GM23338 (cell line): ENCODE measurements around the gene TAAR2. TPM values are rescaled to one million over a fixed set of nuclear protein-coding genes. Genes with fewer than 3 reads are reported as not detected.

Experiments used
- ATAC-seq: fragments of 200-7000 bp; cut with Tn5 transposase; 3 replicates; pipeline ENCODE4 v1.9.1; 2020
- DNase-seq: peaks from one replicate; pipeline ENCODE4 v3.0.0-alpha.2; 2015; ENCODE audit warnings: low spot score
- H2AFZ ChIP-seq: fragments of 200-600 bp; sonication (generic); 2 replicates; pipeline ENCODE4 v1.8.0; 2016; ENCODE audit warnings: antibody characterized with exemption, mild to moderate bottlenecking, moderate library complexity
- H3F3A ChIP-seq: fragments of 200-600 bp; sonication (generic); replicated peaks from 2 replicates; pipeline ENCODE4 v1.8.0; 2017; ENCODE audit warnings: antibody characterized with exemption, mixed run types, low read depth
- H3K27ac ChIP-seq: fragments of 200-600 bp; sonication (generic); 2 replicates; pipeline ENCODE4 v1.6.1; 2016; ENCODE audit warnings: low read depth
- H3K27me3 ChIP-seq: fragments of 200-600 bp; sonication (generic); 2 replicates; pipeline ENCODE4 v1.8.0; 2016; ENCODE audit warnings: mild to moderate bottlenecking, mixed run types, moderate library complexity; ENCODE audit not compliant: insufficient read depth
- H3K36me3 ChIP-seq: fragments of 200-600 bp; sonication (generic); 2 replicates; pipeline ENCODE4 v1.8.0; 2016; ENCODE audit warnings: mild to moderate bottlenecking; ENCODE audit not compliant: insufficient read depth
- H3K4me1 ChIP-seq: fragments of 200-600 bp; sonication (generic); 2 replicates; pipeline ENCODE4 v1.8.0; 2016; ENCODE audit warnings: mild to moderate bottlenecking, moderate library complexity; ENCODE audit not compliant: insufficient read depth
- H3K4me2 ChIP-seq: fragments of 200-600 bp; sonication (generic); 2 replicates; pipeline ENCODE4 v1.7.1; 2017; ENCODE audit warnings: mixed run types
- H3K4me3 ChIP-seq: fragments of 200-600 bp; sonication (generic); 2 replicates; pipeline ENCODE4 v1.6.1; 2016; ENCODE audit warnings: mixed run types
- H3K79me2 ChIP-seq: fragments of 200-600 bp; sonication (generic); replicated peaks from 2 replicates; pipeline ENCODE4 v1.8.0; 2017; ENCODE audit warnings: mild to moderate bottlenecking; ENCODE audit not compliant: insufficient read depth
- H3K9me2 ChIP-seq: fragments of 200-600 bp; sonication (generic); 2 replicates; pipeline ENCODE4 v1.8.0; 2017; ENCODE audit not compliant: insufficient read depth
- H4K20me1 ChIP-seq: fragments of 200-600 bp; sonication (generic); replicated peaks from 2 replicates; pipeline ENCODE4 v1.8.0; 2017; ENCODE audit warnings: mild to moderate bottlenecking; ENCODE audit not compliant: insufficient read depth
- H3K27ac Mint-ChIP-seq: 2 replicates; pipeline ENCODE4 v1.8.0; 2020; ENCODE audit warnings: inconsistent platforms, mild to moderate bottlenecking, moderate library complexity, mixed read lengths
- H3K27me3 Mint-ChIP-seq: 3 replicates; pipeline ENCODE4 v1.8.0; 2022; ENCODE audit warnings: low read depth, mild to moderate bottlenecking, moderate library complexity, mixed read lengths, inconsistent platforms; ENCODE audit not compliant: insufficient read depth, poor library complexity
- H3K36me3 Mint-ChIP-seq: 3 replicates; pipeline ENCODE4 v1.8.0; 2021; ENCODE audit warnings: low read depth, mild to moderate bottlenecking, inconsistent platforms, moderate library complexity, mixed read lengths
- H3K4me1 Mint-ChIP-seq: 3 replicates; pipeline ENCODE4 v1.8.0; 2020; ENCODE audit warnings: mild to moderate bottlenecking, inconsistent platforms, mixed read lengths
- H3K4me3 Mint-ChIP-seq: 3 replicates; pipeline ENCODE4 v1.8.0; 2021; ENCODE audit warnings: moderate library complexity, mild to moderate bottlenecking, inconsistent platforms, mixed read lengths
- H3K9me3 Mint-ChIP-seq: 3 replicates; pipeline ENCODE4 v1.8.0; 2020; ENCODE audit warnings: moderate library complexity, mild to moderate bottlenecking, inconsistent platforms, mixed read lengths
- CREB1 ChIP-seq: fragments of 250-450 bp; sonication (Bioruptor Pico); IDR thresholded peaks from 2 replicates; pipeline ENCODE4 v1.5.0; 2020; ENCODE audit warnings: low read depth, mild to moderate bottlenecking, moderate library complexity
- EZH2 ChIP-seq: fragments of 200-600 bp; sonication (generic); IDR thresholded peaks from one replicate; pipeline ENCODE4 v1.8.0; 2017; ENCODE audit warnings: antibody characterized with exemption, mild to moderate bottlenecking, low read depth; ENCODE audit not compliant: unreplicated experiment
- EZH2phosphoT487 ChIP-seq: fragments of 200-600 bp; sonication (generic); IDR thresholded peaks from one replicate; pipeline ENCODE4 v1.8.1; 2018; ENCODE audit warnings: antibody characterized with exemption; ENCODE audit not compliant: unreplicated experiment
- STAT1 ChIP-seq: IDR thresholded peaks from one replicate; pipeline ENCODE4 v1.6.1; 2016; ENCODE audit warnings: antibody characterized with exemption; ENCODE audit not compliant: unreplicated experiment
- ZNF114 ChIP-seq: fragments of 250-450 bp; sonication (Bioruptor Pico); IDR thresholded peaks from 2 replicates; pipeline ENCODE4 v1.5.0; 2020; ENCODE audit warnings: mild to moderate bottlenecking, moderate library complexity
- ZNF331 ChIP-seq: fragments of 250-450 bp; sonication (Bioruptor Pico); IDR thresholded peaks from 2 replicates; pipeline ENCODE4 v1.5.0; 2020; ENCODE audit warnings: low read depth, mild to moderate bottlenecking, moderate library complexity
- polyA plus RNA-seq: library from polyadenylated mRNA; unstranded; fragments of >200 nt; fragmentation: Nextera tagmentation; extraction: Ambion mirVana; gene quantifications from 2 replicates; pipeline ENCODE4 v1.2.1, GENCODE V29; 2016
- total RNA-seq: library from RNA; depleted of rRNA; stranded (reverse); fragments of >200 nt; shearing (Covaris generic); gene quantifications from 2 replicates; pipeline ENCODE4 v1.2.3, GENCODE V29; 2014
- TF ChIP-seq, protein P1 (sequence below), 2 experiments: fragments of 200-600 bp in 1 of 2; sonication (generic) in 1 of 2; conservative IDR thresholded peaks; 2 replicates each; pipeline versions ENCODE4 v1.5.1 to v1.6.1; 2016 to 2017; ENCODE audit warnings: antibody characterized with exemption in 2 of 2, low read depth in 2 of 2, mild to moderate bottlenecking in 2 of 2, moderate library complexity in 1 of 2
- TF ChIP-seq, protein P2 (sequence below): IDR thresholded peaks from one replicate; pipeline ENCODE4 v1.6.1; 2018; ENCODE audit warnings: antibody characterized with exemption; ENCODE audit not compliant: unreplicated experiment

TAAR2 gene
- total and polyA plus RNA-seq, 2 experiments from 2014 or later = not detected

DNA sequence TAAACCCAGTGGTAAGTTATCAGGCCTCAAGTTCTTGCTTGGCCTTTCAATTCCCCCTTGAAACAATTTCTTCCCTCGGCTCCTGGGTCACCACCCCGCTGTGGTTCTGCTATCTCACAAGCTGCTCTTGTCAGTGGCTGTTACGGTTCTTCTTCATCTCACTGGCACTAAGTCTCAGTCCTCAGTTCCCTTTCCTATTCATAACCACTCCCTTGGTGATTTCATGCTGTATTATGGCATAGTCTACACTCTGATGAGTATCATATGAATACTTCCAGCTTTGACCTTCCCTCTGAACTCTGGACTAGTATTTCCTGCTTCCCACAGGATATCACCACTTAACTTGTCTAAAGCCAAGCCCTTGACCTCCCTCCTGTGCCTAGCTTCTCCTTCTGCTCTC is 27.0 kb upstream of the TAAR2 start (continued):
- TF ChIP-seq, protein P1, sequence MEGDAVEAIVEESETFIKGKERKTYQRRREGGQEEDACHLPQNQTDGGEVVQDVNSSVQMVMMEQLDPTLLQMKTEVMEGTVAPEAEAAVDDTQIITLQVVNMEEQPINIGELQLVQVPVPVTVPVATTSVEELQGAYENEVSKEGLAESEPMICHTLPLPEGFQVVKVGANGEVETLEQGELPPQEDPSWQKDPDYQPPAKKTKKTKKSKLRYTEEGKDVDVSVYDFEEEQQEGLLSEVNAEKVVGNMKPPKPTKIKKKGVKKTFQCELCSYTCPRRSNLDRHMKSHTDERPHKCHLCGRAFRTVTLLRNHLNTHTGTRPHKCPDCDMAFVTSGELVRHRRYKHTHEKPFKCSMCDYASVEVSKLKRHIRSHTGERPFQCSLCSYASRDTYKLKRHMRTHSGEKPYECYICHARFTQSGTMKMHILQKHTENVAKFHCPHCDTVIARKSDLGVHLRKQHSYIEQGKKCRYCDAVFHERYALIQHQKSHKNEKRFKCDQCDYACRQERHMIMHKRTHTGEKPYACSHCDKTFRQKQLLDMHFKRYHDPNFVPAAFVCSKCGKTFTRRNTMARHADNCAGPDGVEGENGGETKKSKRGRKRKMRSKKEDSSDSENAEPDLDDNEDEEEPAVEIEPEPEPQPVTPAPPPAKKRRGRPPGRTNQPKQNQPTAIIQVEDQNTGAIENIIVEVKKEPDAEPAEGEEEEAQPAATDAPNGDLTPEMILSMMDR (conservative IDR thresholded peaks at IDR 0.05; ENCODE audit: low read depth in 2 of 2) = no peak
- TF ChIP-seq ZNF331 (CRISPR knock-in tag) (no peak), STAT1 (no peak), ZNF114 (CRISPR knock-in tag) (no peak)

DNA sequence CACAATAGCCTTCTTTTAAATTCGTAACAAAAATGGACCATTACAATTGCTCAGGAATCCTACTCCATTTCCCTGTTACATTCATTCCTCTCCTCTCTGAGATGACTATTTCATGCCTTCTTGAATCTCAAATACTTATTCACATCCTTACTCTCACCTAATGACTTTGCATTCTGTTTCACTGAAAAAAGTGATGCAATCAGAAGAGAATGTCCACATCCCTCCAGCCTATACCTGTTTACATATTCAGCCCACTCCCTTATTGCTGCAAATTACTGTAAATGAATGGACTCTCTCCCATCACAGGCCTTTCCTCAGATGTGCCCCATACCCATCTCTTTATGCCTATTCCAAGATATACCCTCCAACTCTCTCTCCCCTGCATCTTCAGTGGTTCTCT is 26.4 kb upstream of the TAAR2 start:
- Mint-ChIP-seq H3K36me3 (no peaks in the 10 kb centered on the region), H3K27me3 (no peaks in the 10 kb centered on the region), H3K27ac (no peak overlapping the region), H3K9me3 (no peaks in the 10 kb centered on the region), H3K4me1 (peaks cover under 1% of the 10 kb centered on the region; the same call in 1 of the 3 replicates), H3K4me3 (no peak overlapping the region)
- Histone ChIP-seq H3K27me3 (no peaks in the 10 kb centered on the region), H3F3A (no peaks in the 10 kb centered on the region), H3K9me2 (peaks cover 19% of the 10 kb centered on the region), H2AFZ (peak overlapping the region; percentile 73; the same call in 1 of the 2 replicates), H3K27ac (no peak overlapping the region), H3K4me1 (peaks cover 7% of the 10 kb centered on the region; the same call in 1 of the 2 replicates), H3K4me3 (no peak overlapping the region), H3K36me3 (no peaks in the 10 kb centered on the region), H3K79me2 (no peaks in the 10 kb centered on the region), H3K4me2 (no peak overlapping the region), H4K20me1 (no peaks in the 10 kb centered on the region)
- TF ChIP-seq CREB1 (no peak), STAT1 (no peak), ZNF114 (CRISPR knock-in tag) (no peak), EZH2 (no peak), EZH2phosphoT487 (no peak)
- TF ChIP-seq, protein P1 (conservative IDR thresholded peaks at IDR 0.05; ENCODE audit: low read depth in 2 of 2) = no peak
- TF ChIP-seq, protein P2, sequence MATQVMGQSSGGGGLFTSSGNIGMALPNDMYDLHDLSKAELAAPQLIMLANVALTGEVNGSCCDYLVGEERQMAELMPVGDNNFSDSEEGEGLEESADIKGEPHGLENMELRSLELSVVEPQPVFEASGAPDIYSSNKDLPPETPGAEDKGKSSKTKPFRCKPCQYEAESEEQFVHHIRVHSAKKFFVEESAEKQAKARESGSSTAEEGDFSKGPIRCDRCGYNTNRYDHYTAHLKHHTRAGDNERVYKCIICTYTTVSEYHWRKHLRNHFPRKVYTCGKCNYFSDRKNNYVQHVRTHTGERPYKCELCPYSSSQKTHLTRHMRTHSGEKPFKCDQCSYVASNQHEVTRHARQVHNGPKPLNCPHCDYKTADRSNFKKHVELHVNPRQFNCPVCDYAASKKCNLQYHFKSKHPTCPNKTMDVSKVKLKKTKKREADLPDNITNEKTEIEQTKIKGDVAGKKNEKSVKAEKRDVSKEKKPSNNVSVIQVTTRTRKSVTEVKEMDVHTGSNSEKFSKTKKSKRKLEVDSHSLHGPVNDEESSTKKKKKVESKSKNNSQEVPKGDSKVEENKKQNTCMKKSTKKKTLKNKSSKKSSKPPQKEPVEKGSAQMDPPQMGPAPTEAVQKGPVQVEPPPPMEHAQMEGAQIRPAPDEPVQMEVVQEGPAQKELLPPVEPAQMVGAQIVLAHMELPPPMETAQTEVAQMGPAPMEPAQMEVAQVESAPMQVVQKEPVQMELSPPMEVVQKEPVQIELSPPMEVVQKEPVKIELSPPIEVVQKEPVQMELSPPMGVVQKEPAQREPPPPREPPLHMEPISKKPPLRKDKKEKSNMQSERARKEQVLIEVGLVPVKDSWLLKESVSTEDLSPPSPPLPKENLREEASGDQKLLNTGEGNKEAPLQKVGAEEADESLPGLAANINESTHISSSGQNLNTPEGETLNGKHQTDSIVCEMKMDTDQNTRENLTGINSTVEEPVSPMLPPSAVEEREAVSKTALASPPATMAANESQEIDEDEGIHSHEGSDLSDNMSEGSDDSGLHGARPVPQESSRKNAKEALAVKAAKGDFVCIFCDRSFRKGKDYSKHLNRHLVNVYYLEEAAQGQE = no peak
- no peak for ATAC-seq
- no peak for DNase-seq
